Endothelial cell (in vitro differentiated cells): ENCODE measurements around the gene PGM1. TPM values are rescaled to one million over a fixed set of nuclear protein-coding genes. Genes with fewer than 3 reads are reported as not detected.

ENCODE experiments used
- DNase-seq: peaks from one replicate; pipeline ENCODE4 v3.0.0; 2021; ENCODE audit warnings: low spot score
- H3K27ac Mint-ChIP-seq: one replicate; pipeline ENCODE4 v1.8.0; 2021; ENCODE audit warnings: mixed read lengths, inconsistent platforms; ENCODE audit not compliant: unreplicated experiment
- H3K27me3 Mint-ChIP-seq: one replicate; pipeline ENCODE4 v1.8.0; 2021; ENCODE audit warnings: mild to moderate bottlenecking, moderate library complexity, mixed read lengths, inconsistent platforms; ENCODE audit not compliant: unreplicated experiment
- H3K36me3 Mint-ChIP-seq: one replicate; pipeline ENCODE4 v1.8.0; 2021; ENCODE audit warnings: mild to moderate bottlenecking, low read depth, mixed read lengths, inconsistent platforms; ENCODE audit not compliant: unreplicated experiment
- H3K4me1 Mint-ChIP-seq: one replicate; pipeline ENCODE4 v1.8.0; 2021; ENCODE audit warnings: mild to moderate bottlenecking, mixed read lengths, inconsistent platforms; ENCODE audit not compliant: unreplicated experiment
- H3K4me3 Mint-ChIP-seq: one replicate; pipeline ENCODE4 v1.8.0; 2021; ENCODE audit warnings: mild to moderate bottlenecking, mixed read lengths, inconsistent platforms; ENCODE audit not compliant: unreplicated experiment
- H3K9me3 Mint-ChIP-seq: one replicate; pipeline ENCODE4 v1.8.0; 2021; ENCODE audit warnings: mixed read lengths, inconsistent platforms; ENCODE audit not compliant: unreplicated experiment
- total RNA-seq: library from RNA; stranded (reverse); fragmentation: NEBNext Ultra II Directional; extraction: Animal tissue kit (Norgen Biotek cat#: 25700); gene quantifications from one replicate; pipeline ENCODE4 v1.2.1, GENCODE V29; 2021; ENCODE audit not compliant: unreplicated experiment
- TF ChIP-seq, protein P1 (sequence below): fragments of 200-600 bp; sonication (generic); IDR thresholded peaks from one replicate; pipeline ENCODE4 v1.5.0; 2021; ENCODE audit warnings: antibody characterized with exemption; ENCODE audit not compliant: unreplicated experiment

The PGM1 gene
- total RNA-seq, 1 donor from 2014 or later: 30.6 TPM

DNA sequence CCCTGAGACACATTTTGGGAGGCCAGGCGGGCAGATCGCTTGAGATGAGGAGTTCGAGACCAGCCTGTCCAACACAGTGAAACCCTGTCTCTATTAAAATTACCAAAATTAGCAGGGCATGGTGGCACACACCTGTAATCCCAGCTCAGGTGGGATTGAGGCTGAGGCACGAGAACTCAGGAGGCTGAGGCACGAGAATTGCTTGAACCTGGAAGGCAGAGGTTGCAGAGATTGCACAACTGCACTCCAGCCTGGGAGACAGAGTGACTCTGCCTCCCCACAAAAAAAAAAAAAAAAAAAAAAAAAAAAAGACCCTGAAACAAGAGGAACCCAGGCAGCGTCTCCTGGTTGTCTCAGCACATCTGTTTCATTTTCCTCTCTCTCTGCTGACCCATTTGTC lies 24.2 kb downstream of the PGM1 start:
- H3K36me3 Mint-ChIP-seq: no peaks in the 10 kb centered on the region
- DNase-seq: no peak
- no peak overlapping the region for H3K27ac Mint-ChIP-seq
- H3K4me1 Mint-ChIP-seq: peaks cover 8% of the 10 kb centered on the region
- H3K9me3 Mint-ChIP-seq: no peaks in the 10 kb centered on the region
- H3K27me3 Mint-ChIP-seq: peaks cover 2% of the 10 kb centered on the region
- H3K4me3 Mint-ChIP-seq: no peak overlapping the region
- TF ChIP-seq, protein P1, sequence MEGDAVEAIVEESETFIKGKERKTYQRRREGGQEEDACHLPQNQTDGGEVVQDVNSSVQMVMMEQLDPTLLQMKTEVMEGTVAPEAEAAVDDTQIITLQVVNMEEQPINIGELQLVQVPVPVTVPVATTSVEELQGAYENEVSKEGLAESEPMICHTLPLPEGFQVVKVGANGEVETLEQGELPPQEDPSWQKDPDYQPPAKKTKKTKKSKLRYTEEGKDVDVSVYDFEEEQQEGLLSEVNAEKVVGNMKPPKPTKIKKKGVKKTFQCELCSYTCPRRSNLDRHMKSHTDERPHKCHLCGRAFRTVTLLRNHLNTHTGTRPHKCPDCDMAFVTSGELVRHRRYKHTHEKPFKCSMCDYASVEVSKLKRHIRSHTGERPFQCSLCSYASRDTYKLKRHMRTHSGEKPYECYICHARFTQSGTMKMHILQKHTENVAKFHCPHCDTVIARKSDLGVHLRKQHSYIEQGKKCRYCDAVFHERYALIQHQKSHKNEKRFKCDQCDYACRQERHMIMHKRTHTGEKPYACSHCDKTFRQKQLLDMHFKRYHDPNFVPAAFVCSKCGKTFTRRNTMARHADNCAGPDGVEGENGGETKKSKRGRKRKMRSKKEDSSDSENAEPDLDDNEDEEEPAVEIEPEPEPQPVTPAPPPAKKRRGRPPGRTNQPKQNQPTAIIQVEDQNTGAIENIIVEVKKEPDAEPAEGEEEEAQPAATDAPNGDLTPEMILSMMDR: no peak

DNA sequence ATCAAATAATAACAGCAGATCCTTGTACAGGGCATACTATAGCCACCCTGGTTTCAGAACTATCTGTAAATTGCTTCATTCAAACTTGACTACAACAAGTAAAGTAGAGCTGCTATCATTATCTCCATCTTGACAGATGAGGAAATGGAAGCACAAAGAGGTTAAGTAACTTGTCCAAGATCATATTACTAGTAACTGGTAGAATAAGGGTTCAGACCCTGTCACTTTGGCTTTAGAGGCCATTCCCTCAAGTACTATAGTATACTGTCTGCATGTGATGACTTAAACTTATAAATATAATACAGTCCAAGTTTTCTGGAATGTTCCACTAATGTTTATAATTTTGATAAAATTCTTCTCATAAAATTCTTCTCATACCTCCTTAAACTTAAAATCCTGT lies 24.8 kb downstream of the PGM1 start:
- H3K27ac Mint-ChIP-seq: no peak overlapping the region
- DNase-seq: no peak

DNA sequence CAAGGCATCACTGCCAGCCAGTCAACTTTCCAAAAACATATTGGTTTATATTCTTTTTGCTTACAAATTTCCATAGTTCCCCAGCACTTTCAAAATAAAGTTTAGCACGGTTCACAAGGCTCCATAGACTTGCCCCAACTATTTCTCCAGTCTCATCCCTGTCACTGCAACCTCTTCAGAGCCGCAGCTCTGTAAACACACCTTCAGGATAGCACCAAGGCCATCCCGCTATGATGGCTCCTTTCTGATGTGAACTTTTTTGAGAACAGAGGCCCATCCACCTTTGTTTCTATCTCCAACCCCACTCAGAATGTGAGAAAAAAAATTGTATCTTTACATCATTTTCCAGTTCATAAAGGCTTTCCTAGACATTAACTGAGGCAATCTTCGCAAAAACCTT lies 26.3 kb downstream of the PGM1 start:
- Mint-ChIP-seq H3K27me3 (peaks cover 2% of the 10 kb centered on the region), H3K27ac (no peak overlapping the region), H3K36me3 (no peaks in the 10 kb centered on the region), H3K9me3 (no peaks in the 10 kb centered on the region), H3K4me3 (no peak overlapping the region), H3K4me1 (peaks cover 11% of the 10 kb centered on the region)
- TF ChIP-seq, protein P1: no peak
- DNase-seq: no peak

More for the DNA sequence above, 24.8 kb downstream of the PGM1 start:
- H3K36me3 Mint-ChIP-seq: no peaks in the 10 kb centered on the region
- H3K4me1 Mint-ChIP-seq: peaks cover 8% of the 10 kb centered on the region
- H3K9me3 Mint-ChIP-seq: no peaks in the 10 kb centered on the region
- TF ChIP-seq, protein P1: no peak
- H3K27me3 Mint-ChIP-seq: peaks cover 2% of the 10 kb centered on the region
- no peak overlapping the region for H3K4me3 Mint-ChIP-seq

DNA sequence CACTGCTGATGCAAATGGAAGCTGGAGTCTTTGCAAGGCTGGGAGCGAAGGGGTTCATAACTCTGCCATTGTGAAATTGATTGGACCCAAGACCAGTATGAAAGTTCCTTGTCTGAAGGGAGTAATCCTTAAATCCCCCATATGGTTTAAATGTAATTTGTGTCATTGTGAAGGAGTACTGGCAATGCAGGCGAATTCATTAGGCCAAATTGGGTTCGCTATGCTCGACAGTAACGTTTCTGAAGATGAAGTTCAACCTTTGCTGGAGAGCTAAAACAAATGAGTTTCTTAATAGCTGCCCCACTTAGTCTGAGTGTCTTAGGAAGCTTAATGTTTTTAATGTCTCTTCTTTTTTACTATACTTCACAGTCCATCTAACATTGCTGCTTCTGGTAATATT lies 27.5 kb downstream of the PGM1 start:
- H3K4me1 Mint-ChIP-seq: peaks cover 13% of the 10 kb centered on the region
- H3K4me3 Mint-ChIP-seq: no peak overlapping the region
- DNase-seq: no peak
- TF ChIP-seq, protein P1: no peak
- H3K27me3 Mint-ChIP-seq: peaks cover 2% of the 10 kb centered on the region
- no peak overlapping the region for H3K27ac Mint-ChIP-seq
- no peaks in the 10 kb centered on the region for H3K36me3 Mint-ChIP-seq
- H3K9me3 Mint-ChIP-seq: no peaks in the 10 kb centered on the region

DNA sequence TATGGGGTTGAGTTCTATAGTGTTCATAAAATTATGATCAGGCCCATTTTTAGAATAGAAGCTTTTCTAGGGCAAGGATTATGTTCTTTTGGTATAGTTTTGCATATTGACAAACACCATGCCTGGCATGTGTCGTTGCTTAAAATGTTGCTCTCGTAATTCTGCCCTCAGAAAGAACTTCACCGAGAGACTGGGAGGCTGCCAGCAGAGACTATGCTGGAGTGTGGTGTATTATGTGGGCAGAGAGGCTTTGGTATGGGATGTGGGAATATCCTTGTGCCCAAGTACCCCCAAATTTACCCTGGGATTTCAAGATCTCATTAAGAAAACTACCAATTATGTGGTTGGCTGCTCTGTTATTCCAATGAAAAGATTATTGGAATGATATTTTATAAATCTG lies 27.9 kb downstream of the PGM1 start:
- no peak for DNase-seq
- no peaks in the 10 kb centered on the region for H3K9me3 Mint-ChIP-seq
- no peak overlapping the region for H3K27ac Mint-ChIP-seq
- H3K4me3 Mint-ChIP-seq: no peak overlapping the region
- H3K4me1 Mint-ChIP-seq: peaks cover 17% of the 10 kb centered on the region
- H3K27me3 Mint-ChIP-seq: peaks cover 2% of the 10 kb centered on the region
- H3K36me3 Mint-ChIP-seq: no peaks in the 10 kb centered on the region
- TF ChIP-seq, protein P1: no peak
